Measurements from ENCODE around the gene OLFM1. TPM values are rescaled to one million over a fixed set of nuclear protein-coding genes. Genes with fewer than 3 reads are reported as not detected.

Gene OLFM1
- total and polyA plus RNA-seq, 4 donors, result 2.0 to 5.9 (median 4.4) TPM

- TF ChIP-seq CTCF (IDR thresholded peaks at IDR 0.05; ENCODE audit: low read depth, low read length, missing input control), result no peak
- TF ChIP-seq ZBTB33 (IDR thresholded peaks at IDR 0.05), result no peak
- no peak for TF ChIP-seq JUND (IDR thresholded peaks at IDR 0.05)
Measured at GRCh38 chr9:135130207-135130976, 42.9 kb downstream of the OLFM1 start (continued).

GRCh38 chr9:135131488-135131887 is 44.0 kb downstream of the OLFM1 start:
- Histone ChIP-seq H3K36me3 (ENCODE audit: control insufficient read depth in 4 of 4, insufficient read depth in 3 of 4, low read depth in 1 of 4, low read length in 3 of 4) (no peaks in the 10 kb centered on the region), H3K4me3 (ENCODE audit: low read depth in 1 of 3, low read length in 3 of 3) (no peak overlapping the region), H3K27ac (ENCODE audit: low read depth in 1 of 2, low read length in 2 of 2) (no peak overlapping the region), H3K9ac (ENCODE audit: low read depth in 1 of 2, low read length in 2 of 2) (no peak overlapping the region), H3K4me1 (ENCODE audit: control insufficient read depth in 4 of 4, insufficient read depth in 4 of 4, low read length in 3 of 4) (peaks cover 0 to 6% (median 3%) of the 10 kb centered on the region in 4 donors), H3K27me3 (ENCODE audit: control insufficient read depth in 4 of 4, insufficient read depth in 4 of 4, low read length in 3 of 4) (peaks cover 0 to 3% (median 0%) of the 10 kb centered on the region in 4 donors), H3K9me3 (ENCODE audit: control insufficient read depth in 4 of 4, low read length in 3 of 4) (no peaks in the 10 kb centered on the region)
- DNase-seq (ENCODE audit: low spot score), result no peak
- TF ChIP-seq GABPA (IDR thresholded peaks at IDR 0.05 in 1 of 2, conservative IDR thresholded peaks at IDR 0.05 in 1 of 2) (peak in 1 of 2 donors; percentile 59), HNF4A (conservative IDR thresholded peaks at IDR 0.05) (peak in 1 of 2 donors; percentile 54), REST (IDR thresholded peaks at IDR 0.05) (no peak), YY1 (IDR thresholded peaks at IDR 0.05) (no peak)
- WGBS, result 73% methylated on average over 8 of the region's 8 CpGs

- H3K4me1 ChIP-seq (ENCODE audit: control insufficient read depth in 4 of 4, insufficient read depth in 4 of 4, low read length in 3 of 4), result peaks cover 0 to 6% (median 3%) of the 10 kb centered on the region in 4 donors
- DNase-seq (ENCODE audit: low spot score), result no peak
- no peaks in the 10 kb centered on the region for H3K9me3 ChIP-seq (ENCODE audit: control insufficient read depth in 4 of 4, low read length in 3 of 4)
- no peak overlapping the region for H3K4me3 ChIP-seq (ENCODE audit: low read depth in 1 of 3, low read length in 3 of 3)
- WGBS, result 84% methylated on average over 18 of the region's 18 CpGs
- no peak overlapping the region for H3K27ac ChIP-seq (ENCODE audit: low read depth in 1 of 2, low read length in 2 of 2)
- H3K36me3 ChIP-seq (ENCODE audit: control insufficient read depth in 4 of 4, insufficient read depth in 3 of 4, low read depth in 1 of 4, low read length in 3 of 4), result no peaks in the 10 kb centered on the region
- H3K9ac ChIP-seq (ENCODE audit: low read depth in 1 of 2, low read length in 2 of 2), result no peak overlapping the region
- peaks cover 0 to 3% (median 0%) of the 10 kb centered on the region in 4 donors for H3K27me3 ChIP-seq (ENCODE audit: control insufficient read depth in 4 of 4, insufficient read depth in 4 of 4, low read length in 3 of 4)
- TF ChIP-seq CTCF (IDR thresholded peaks at IDR 0.05; ENCODE audit: low read depth, low read length, missing input control) (no peak), RAD21 (IDR thresholded peaks at IDR 0.05) (no peak), HNF4G (IDR thresholded peaks at IDR 0.05) (no peak), TAF1 (conservative IDR thresholded peaks at IDR 0.05) (no peak), ZBTB33 (IDR thresholded peaks at IDR 0.05) (no peak), RXRA (IDR thresholded peaks at IDR 0.05) (no peak), GABPA (IDR thresholded peaks at IDR 0.05 in 1 of 2, conservative IDR thresholded peaks at IDR 0.05 in 1 of 2) (no peak), REST (IDR thresholded peaks at IDR 0.05) (no peak), JUND (IDR thresholded peaks at IDR 0.05) (no peak)
Measured at GRCh38 chr9:135132008-135132407, 44.5 kb downstream of the OLFM1 start.

Measured in liver (tissue), 9 donors.